ENCODE measurements around the gene NAB2.

GRCh38 chr12:57049890-57050289, 39.0 kb upstream of the NAB2 start, which contains the start of gene MYO1A:
- TF ChIP-seq, protein P1, sequence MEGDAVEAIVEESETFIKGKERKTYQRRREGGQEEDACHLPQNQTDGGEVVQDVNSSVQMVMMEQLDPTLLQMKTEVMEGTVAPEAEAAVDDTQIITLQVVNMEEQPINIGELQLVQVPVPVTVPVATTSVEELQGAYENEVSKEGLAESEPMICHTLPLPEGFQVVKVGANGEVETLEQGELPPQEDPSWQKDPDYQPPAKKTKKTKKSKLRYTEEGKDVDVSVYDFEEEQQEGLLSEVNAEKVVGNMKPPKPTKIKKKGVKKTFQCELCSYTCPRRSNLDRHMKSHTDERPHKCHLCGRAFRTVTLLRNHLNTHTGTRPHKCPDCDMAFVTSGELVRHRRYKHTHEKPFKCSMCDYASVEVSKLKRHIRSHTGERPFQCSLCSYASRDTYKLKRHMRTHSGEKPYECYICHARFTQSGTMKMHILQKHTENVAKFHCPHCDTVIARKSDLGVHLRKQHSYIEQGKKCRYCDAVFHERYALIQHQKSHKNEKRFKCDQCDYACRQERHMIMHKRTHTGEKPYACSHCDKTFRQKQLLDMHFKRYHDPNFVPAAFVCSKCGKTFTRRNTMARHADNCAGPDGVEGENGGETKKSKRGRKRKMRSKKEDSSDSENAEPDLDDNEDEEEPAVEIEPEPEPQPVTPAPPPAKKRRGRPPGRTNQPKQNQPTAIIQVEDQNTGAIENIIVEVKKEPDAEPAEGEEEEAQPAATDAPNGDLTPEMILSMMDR (conservative IDR thresholded peaks at IDR 0.05; ENCODE audit: low read depth, low read length): no peak
- TF ChIP-seq EZH2 (IDR thresholded peaks at IDR 0.05; ENCODE audit: low read length, unreplicated experiment) (no peak), EZH2phosphoT487 (IDR thresholded peaks at IDR 0.05; ENCODE audit: borderline replicate concordance, low read length) (no peak)
